Activated B cell treated with CpG ODN at 0.5 μM for 24 hours (primary cell): Measurements from ENCODE around the gene PTMS. TPM values are rescaled to one million over a fixed set of nuclear protein-coding genes. Genes with fewer than 3 reads are reported as not detected.

ENCODE experiments used
- ATAC-seq: fragments of 200-7000 bp; cut with Tn5 transposase; one replicate; pipeline ENCODE4 v1.10.0; 2021; ENCODE audit warnings: low read depth, mild to moderate bottlenecking, moderate library complexity
- CTCF ChIA-PET: fragments of 350-600 bp; sonication (Branson Sonifier 250); formaldehyde crosslinking; loops from one replicate; lab custom pipeline; 2021; ENCODE audit warnings: antibody characterized with exemption; lab: Charles Lee
- POLR2A ChIA-PET: fragments of 350-600 bp; sonication (Branson Sonifier 250); formaldehyde crosslinking; loops from one replicate; lab custom pipeline; 2021; ENCODE audit warnings: antibody characterized with exemption; lab: Charles Lee
- DNase-seq: peaks from one replicate; pipeline ENCODE4 v3.0.0; 2022
- H3K27ac Mint-ChIP-seq: one replicate; pipeline ENCODE4 v1.8.0; 2020; ENCODE audit warnings: mixed read lengths
- H3K27me3 Mint-ChIP-seq: one replicate; pipeline ENCODE4 v1.8.0; 2021; ENCODE audit warnings: mixed read lengths
- H3K36me3 Mint-ChIP-seq: one replicate; pipeline ENCODE4 v1.8.0; 2021; ENCODE audit warnings: low read depth, mixed read lengths
- H3K4me1 Mint-ChIP-seq: one replicate; pipeline ENCODE4 v1.8.0; 2021; ENCODE audit warnings: mixed read lengths
- H3K4me3 Mint-ChIP-seq: one replicate; pipeline ENCODE4 v1.8.0; 2020; ENCODE audit warnings: mild to moderate bottlenecking, mixed read lengths
- H3K9me3 Mint-ChIP-seq: one replicate; pipeline ENCODE4 v1.8.0; 2020; ENCODE audit warnings: mixed read lengths
- intact Hi-C: fragments of 100-400 bp; cut with micrococcal nuclease; formaldehyde crosslinking; loops from one replicate; pipeline ENCODE4 v1.15.1; 2024
- total RNA-seq: library from RNA; stranded (reverse); gene quantifications from 2 replicates; pipeline ENCODE4 v1.2.3, GENCODE V29; 2022
- TF ChIP-seq, protein P1 (sequence below): fragments of 200-600 bp; IDR thresholded peaks from one replicate; pipeline ENCODE4 v1.8.0; 2022; ENCODE audit warnings: antibody characterized with exemption, mild to moderate bottlenecking

PTMS gene
- total RNA-seq, 1 donor from 2014 or later = 4.8 TPM

DNA sequence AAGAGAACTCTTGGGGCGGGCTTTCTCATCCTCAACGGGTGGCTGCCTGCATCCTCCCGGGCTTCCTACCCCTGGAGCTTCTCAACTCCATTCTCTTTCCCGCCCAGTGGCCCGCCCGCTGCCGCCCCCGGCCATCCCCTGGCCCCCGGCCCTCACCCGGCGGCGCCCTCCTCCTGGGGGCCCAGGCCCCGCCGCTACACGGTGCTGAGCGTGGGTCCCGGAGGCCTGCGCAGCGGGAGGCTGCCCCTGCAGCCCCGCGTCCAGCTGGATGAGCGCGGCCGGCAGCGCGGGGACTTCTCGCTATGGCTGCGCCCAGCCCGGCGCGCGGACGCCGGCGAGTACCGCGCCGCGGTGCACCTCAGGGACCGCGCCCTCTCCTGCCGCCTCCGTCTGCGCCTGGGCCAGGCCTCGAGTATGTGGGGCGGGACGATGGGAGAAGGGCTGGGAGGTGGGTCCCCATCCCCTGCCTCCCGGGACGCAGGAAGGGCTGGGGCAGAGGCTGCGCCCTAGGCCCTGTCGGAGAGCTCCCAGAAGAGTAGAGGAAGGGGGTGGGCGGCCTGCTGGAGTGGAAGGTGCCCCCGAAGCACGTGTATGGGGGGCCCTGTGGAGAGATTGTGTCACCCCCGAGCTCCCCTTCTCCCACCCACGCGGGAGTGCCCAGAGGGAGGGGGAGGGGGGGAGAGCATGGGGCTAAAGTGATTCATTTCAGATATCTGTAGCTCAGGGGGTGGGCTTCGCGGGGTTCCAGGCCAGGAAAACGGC, 7.6 kb downstream of the PTMS start:
- TF ChIP-seq, protein P1, sequence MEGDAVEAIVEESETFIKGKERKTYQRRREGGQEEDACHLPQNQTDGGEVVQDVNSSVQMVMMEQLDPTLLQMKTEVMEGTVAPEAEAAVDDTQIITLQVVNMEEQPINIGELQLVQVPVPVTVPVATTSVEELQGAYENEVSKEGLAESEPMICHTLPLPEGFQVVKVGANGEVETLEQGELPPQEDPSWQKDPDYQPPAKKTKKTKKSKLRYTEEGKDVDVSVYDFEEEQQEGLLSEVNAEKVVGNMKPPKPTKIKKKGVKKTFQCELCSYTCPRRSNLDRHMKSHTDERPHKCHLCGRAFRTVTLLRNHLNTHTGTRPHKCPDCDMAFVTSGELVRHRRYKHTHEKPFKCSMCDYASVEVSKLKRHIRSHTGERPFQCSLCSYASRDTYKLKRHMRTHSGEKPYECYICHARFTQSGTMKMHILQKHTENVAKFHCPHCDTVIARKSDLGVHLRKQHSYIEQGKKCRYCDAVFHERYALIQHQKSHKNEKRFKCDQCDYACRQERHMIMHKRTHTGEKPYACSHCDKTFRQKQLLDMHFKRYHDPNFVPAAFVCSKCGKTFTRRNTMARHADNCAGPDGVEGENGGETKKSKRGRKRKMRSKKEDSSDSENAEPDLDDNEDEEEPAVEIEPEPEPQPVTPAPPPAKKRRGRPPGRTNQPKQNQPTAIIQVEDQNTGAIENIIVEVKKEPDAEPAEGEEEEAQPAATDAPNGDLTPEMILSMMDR = no peak
- ATAC-seq (no peak), DNase-seq (no peak)
- Mint-ChIP-seq H3K9me3 (no peaks in the 10 kb centered on the region), H3K27me3 (peaks cover 73% of the 10 kb centered on the region), H3K4me3 (no peak overlapping the region), H3K27ac (no peak overlapping the region), H3K4me1 (peaks cover 13% of the 10 kb centered on the region), H3K36me3 (no peaks in the 10 kb centered on the region)
- intact Hi-C loops = no loop called here
- ChIA-PET POLR2A (interaction anchor here (0.9 kb wide), 1 partner anchor 21 kb away, joined by 3 read pairs; the partner anchor contains the start of gene MLF2), CTCF (no interaction called here)

DNA sequence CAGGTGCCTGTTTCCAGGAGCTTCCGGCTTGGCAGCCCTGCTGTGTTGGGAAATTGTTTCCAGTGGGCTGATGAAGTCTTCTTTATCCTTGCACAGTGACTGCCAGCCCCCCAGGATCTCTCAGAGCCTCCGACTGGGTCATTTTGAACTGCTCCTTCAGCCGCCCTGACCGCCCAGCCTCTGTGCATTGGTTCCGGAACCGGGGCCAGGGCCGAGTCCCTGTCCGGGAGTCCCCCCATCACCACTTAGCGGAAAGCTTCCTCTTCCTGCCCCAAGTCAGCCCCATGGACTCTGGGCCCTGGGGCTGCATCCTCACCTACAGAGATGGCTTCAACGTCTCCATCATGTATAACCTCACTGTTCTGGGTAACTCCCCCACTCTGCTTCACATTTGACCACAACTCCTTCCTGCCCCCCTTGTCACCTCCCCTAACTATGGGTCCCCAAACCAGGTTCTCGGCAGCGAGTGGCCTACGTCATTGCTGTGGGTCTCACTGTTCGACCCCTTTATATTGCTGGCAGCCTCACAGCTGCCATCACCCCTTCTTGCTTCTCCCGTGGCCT, 8.4 kb downstream of the PTMS start:
- TF ChIP-seq, protein P1 = no peak
- intact Hi-C loops = no loop called here
- H3K9me3 Mint-ChIP-seq = no peaks in the 10 kb centered on the region
- no peaks in the 10 kb centered on the region for H3K36me3 Mint-ChIP-seq
- H3K27me3 Mint-ChIP-seq = peaks cover 68% of the 10 kb centered on the region
- ChIA-PET CTCF (interaction anchor here (4.9 kb wide), 1 partner anchor 20 kb away, joined by 44 read pairs; the partner anchor contains the start of gene MLF2), POLR2A (interaction anchor here (0.9 kb wide), 1 partner anchor 22 kb away, joined by 3 read pairs; the partner anchor contains the start of gene MLF2)
- no peak for ATAC-seq
- no peak overlapping the region for H3K27ac Mint-ChIP-seq
- H3K4me1 Mint-ChIP-seq = peaks cover 17% of the 10 kb centered on the region
- no peak for DNase-seq
- H3K4me3 Mint-ChIP-seq = no peak overlapping the region

DNA sequence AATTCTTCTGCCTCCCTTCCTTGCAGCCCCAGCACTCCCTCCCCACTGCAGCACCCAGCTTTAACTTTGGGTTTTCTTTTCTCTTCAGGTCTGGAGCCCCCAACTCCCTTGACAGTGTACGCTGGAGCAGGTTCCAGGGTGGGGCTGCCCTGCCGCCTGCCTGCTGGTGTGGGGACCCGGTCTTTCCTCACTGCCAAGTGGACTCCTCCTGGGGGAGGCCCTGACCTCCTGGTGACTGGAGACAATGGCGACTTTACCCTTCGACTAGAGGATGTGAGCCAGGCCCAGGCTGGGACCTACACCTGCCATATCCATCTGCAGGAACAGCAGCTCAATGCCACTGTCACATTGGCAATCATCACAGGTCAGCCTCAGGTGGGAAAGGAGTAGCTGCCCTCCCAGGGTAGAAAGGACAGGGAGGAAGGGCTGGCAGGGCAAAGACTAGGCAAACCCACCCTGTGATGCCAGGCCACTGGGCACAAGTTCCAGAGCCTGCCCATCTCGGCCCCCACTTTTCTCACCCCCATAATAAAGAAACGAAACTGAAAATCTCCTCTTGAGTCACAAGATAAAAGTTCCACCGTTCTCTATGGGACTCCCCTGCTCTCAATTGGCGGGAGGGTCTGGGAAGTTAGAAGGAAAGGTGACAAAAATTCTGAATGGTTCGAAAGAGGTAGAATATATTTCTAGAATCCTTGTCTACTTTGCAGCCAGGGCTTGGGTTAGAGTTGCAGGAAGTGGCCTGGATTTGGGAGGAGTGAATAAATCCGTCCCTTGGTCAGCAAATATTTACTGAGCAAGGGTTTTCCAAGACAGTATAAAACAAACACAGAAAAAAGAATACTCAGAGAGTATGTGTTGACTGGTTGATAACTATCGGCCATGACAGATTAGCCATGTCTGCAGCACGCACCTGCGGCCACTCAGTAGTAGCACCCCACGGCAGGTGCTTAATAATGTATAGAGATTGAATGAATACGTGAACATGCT, 9.3 kb downstream of the PTMS start:
- ATAC-seq = no peak
- DNase-seq = no peak
- H3K4me3 Mint-ChIP-seq = no peak overlapping the region
- H3K9me3 Mint-ChIP-seq = no peaks in the 10 kb centered on the region
- H3K27me3 Mint-ChIP-seq = peaks cover 60% of the 10 kb centered on the region
- H3K36me3 Mint-ChIP-seq = no peaks in the 10 kb centered on the region
- POLR2A ChIA-PET = no interaction called here
- H3K4me1 Mint-ChIP-seq = peaks cover 17% of the 10 kb centered on the region
- TF ChIP-seq, protein P1 = no peak
- CTCF ChIA-PET = interaction anchor here (4.9 kb wide), 1 partner anchor 21 kb away, joined by 44 read pairs; the partner anchor contains the start of gene MLF2
- no peak overlapping the region for H3K27ac Mint-ChIP-seq
- intact Hi-C loops = no loop called here

DNA sequence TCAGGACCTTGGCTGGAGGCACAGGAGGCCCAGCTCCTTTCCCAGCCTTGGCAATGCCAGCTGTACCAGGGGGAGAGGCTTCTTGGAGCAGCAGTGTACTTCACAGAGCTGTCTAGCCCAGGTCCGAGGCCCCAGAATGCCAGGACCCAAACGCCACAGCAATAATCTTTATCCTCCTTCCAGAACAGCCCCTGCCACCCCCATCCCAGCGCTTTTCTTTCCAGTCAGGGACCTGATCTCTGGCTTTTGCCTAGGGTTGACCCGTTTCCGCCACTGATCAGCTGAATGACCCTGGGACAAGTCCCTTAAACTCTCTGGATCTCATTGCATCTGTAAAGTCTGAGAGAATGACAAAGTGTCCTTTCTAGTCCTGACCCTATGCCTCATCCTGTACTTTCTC, 11.2 kb downstream of the PTMS start:
- ChIA-PET POLR2A (interaction anchor here (1.1 kb wide), 1 partner anchor 91 kb away, joined by 3 read pairs; no protein-coding TSS in a partner anchor), CTCF (interaction anchor here (0.9 to 4.9 kb wide), 3 partner anchors 11 to 158 kb away, joined by 3 to 44 read pairs (median 4); partner anchors contain the start of gene MLF2)
- ATAC-seq = no peak
- Mint-ChIP-seq H3K36me3 (no peaks in the 10 kb centered on the region), H3K27me3 (peaks cover 48% of the 10 kb centered on the region), H3K27ac (no peak overlapping the region), H3K4me1 (peaks cover 12% of the 10 kb centered on the region), H3K9me3 (no peaks in the 10 kb centered on the region), H3K4me3 (no peak overlapping the region)
- TF ChIP-seq, protein P1 = no peak
- no peak for DNase-seq
- intact Hi-C loops = no loop called here
